Neutrophil (primary cell): ENCODE data around the gene SLC22A25.

Experiments
- H3K27ac ChIP-seq: fragments of 200-600 bp; sonication (generic); 2 replicates; pipeline ENCODE4 v1.5.1; 2016; ENCODE audit warnings: mild to moderate bottlenecking, moderate library complexity
- H3K27me3 ChIP-seq: fragments of 200-600 bp; sonication (generic); 2 replicates; pipeline ENCODE4 v1.6.0; 2016; ENCODE audit warnings: mild to moderate bottlenecking
- H3K36me3 ChIP-seq: fragments of 200-600 bp; sonication (generic); 2 replicates; pipeline ENCODE4 v1.5.1; 2017
- H3K4me1 ChIP-seq, 2 experiments: fragments of 200-600 bp in 1 of 2; sonication (generic) in 1 of 2; 1 replicate in 1 of 2; 2 replicates in 1 of 2; pipeline versions ENCODE4 v1.5.1 to v1.6.1; 2013 to 2016; ENCODE audit warnings: low read depth in 1 of 2, low read length in 1 of 2, mild to moderate bottlenecking in 1 of 2, moderate library complexity in 1 of 2; ENCODE audit not compliant: control insufficient read depth in 1 of 2, insufficient read depth in 1 of 2
- H3K4me3 ChIP-seq, 2 experiments: fragments of 200-600 bp in 1 of 2; sonication (generic) in 1 of 2; 1 replicate in 1 of 2; 2 replicates in 1 of 2; pipeline ENCODE4 v1.5.1; 2013 to 2016; ENCODE audit warnings: low read depth in 1 of 2, low read length in 1 of 2, mild to moderate bottlenecking in 1 of 2, moderate library complexity in 1 of 2
- H3K9me3 ChIP-seq: fragments of 200-600 bp; sonication (generic); 2 replicates; pipeline ENCODE4 v1.5.1; 2016
- TF ChIP-seq, protein P1 (sequence below): fragments of 200-600 bp; sonication (generic); IDR thresholded peaks from 2 replicates; pipeline ENCODE4 v1.5.1; 2016; ENCODE audit warnings: antibody characterized with exemption

The SLC22A25 gene

DNA sequence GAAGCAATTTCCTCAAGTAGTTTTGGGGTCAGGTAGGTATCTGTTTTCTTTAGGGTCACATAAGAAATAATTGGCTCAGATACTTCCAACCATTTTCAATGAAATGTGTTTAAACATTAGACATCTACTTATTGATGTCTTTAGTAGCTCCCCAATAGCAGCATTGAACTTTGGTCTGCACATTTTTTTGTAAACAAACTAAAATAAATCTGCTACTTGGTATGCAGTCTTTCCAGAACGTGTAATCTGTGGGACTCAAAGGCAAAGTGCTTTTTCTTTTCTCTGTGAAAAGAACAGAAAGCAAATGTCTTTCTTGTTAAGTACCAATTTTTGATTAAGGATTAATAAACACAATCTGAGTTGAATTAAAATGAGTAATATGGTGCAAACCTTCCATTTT, 13.6 kb downstream of the SLC22A25 start:
- Histone ChIP-seq H3K27ac (no peak overlapping the region), H3K27me3 (peaks cover 16% of the 10 kb centered on the region), H3K4me3 (no peak overlapping the region), H3K4me1 (no peaks in the 10 kb centered on the region), H3K36me3 (no peaks in the 10 kb centered on the region), H3K9me3 (no peaks in the 10 kb centered on the region)
- TF ChIP-seq, protein P1, sequence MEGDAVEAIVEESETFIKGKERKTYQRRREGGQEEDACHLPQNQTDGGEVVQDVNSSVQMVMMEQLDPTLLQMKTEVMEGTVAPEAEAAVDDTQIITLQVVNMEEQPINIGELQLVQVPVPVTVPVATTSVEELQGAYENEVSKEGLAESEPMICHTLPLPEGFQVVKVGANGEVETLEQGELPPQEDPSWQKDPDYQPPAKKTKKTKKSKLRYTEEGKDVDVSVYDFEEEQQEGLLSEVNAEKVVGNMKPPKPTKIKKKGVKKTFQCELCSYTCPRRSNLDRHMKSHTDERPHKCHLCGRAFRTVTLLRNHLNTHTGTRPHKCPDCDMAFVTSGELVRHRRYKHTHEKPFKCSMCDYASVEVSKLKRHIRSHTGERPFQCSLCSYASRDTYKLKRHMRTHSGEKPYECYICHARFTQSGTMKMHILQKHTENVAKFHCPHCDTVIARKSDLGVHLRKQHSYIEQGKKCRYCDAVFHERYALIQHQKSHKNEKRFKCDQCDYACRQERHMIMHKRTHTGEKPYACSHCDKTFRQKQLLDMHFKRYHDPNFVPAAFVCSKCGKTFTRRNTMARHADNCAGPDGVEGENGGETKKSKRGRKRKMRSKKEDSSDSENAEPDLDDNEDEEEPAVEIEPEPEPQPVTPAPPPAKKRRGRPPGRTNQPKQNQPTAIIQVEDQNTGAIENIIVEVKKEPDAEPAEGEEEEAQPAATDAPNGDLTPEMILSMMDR, result no peak

DNA sequence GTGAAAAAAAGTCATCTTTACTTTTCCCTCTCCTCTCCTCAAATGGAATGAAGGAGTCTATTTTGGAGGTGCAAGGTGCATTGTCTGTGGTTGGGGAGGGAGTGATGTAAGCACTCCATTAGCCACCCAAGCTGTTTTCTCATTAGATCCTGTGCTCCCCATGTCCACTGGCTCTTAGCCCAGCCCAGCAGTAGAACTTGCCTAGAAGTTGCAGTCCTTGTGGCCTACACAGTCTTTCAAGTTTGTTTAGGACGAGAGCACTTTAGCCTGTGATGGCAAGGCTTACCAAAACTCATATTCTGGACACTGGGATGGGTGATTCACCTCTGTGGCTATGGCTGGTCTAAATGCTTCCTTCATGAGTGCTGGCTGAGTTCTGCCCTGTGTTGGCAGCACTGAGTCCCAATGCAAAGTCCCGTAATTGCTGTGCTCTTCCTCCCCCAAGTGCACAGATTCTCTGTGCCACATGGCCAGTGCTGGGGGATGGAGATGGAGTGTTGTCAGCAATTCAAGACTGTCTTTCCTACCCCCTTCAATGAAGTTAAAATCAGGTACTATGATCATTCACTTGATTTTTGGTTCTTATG, 15.8 kb downstream of the SLC22A25 start:
- H3K4me1 ChIP-seq, result no peaks in the 10 kb centered on the region
- H3K36me3 ChIP-seq, result no peaks in the 10 kb centered on the region
- H3K9me3 ChIP-seq, result no peaks in the 10 kb centered on the region
- TF ChIP-seq, protein P1, result no peak
- H3K27ac ChIP-seq, result no peak overlapping the region
- peaks cover 20% of the 10 kb centered on the region for H3K27me3 ChIP-seq
- no peak overlapping the region for H3K4me3 ChIP-seq

DNA sequence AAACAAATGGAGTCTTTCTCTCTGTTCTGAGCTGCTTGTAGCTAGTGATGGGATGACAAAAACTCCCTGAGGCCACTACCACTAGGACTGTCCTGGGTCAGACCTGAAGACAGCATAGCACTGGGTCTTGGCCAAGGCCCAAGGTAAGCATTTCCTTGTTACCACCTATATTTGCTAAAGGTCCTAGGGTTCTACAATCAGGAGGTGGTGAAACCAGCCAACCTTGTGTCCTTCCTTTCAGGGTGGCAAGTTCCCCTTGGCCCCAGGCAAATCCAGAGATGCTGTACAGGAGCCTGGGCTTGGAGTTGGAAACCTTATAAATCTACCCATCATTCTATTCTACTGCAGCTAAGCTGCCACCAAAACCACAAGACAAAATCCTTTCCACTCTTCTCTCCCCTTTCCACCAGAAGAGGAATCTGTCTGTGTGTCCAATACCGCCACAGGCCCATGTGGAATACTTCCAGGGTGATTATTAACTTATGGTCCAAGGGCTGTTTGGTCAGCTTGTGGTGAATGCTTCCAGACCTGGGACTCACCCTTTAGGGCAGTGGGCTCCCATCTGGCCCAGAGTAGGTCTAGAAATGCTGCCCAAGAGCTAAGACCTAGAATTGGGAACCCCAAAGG, 16.8 kb downstream of the SLC22A25 start:
- Histone ChIP-seq H3K4me3 (no peak overlapping the region), H3K36me3 (no peaks in the 10 kb centered on the region), H3K27me3 (peaks cover 24% of the 10 kb centered on the region), H3K9me3 (no peaks in the 10 kb centered on the region), H3K27ac (no peak overlapping the region), H3K4me1 (no peaks in the 10 kb centered on the region)
- TF ChIP-seq, protein P1, result no peak

DNA sequence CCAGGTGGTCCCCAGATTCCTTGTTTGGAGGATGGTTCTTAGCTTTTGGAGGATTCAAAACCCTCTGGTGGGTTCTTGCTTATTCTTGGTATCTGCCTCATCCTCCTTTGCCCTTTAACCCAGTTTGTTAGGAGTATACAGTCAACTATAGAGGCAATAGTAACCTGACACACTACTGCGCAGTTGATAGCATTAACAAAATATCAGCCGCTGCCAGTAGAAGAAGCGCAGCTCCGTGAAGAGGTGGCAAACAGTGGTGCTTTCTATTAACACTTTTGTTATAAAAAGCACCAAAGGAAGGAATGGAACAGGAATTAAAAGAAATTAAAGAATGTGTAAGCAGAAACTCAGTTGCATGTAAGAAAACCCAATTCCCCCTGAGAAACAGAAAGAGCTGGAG, 29.3 kb downstream of the SLC22A25 start:
- no peaks in the 10 kb centered on the region for H3K36me3 ChIP-seq
- H3K27me3 ChIP-seq, result peaks cover 14% of the 10 kb centered on the region
- H3K4me3 ChIP-seq, result no peak overlapping the region
- TF ChIP-seq, protein P1, result no peak
- H3K4me1 ChIP-seq, result no peaks in the 10 kb centered on the region
- H3K27ac ChIP-seq, result no peak overlapping the region
- no peaks in the 10 kb centered on the region for H3K9me3 ChIP-seq

DNA sequence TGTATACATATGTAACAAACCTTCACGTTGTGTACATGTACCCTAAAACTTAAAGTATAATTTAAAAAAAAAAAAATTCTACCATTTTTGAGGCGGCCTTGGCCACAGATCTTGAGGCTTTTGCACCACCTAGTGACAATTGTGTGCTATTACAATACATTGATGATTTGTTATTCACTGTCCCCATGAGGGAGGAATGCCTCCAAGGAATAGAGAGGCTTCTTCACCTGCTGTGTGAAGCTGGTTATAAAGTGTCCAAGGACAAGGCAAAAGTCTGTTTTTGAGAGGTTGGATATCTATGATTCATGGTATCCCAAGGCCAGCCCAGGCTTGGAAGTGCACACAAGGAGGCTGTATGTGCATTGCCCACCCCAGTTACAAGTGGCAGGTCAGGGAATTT, 30.7 kb downstream of the SLC22A25 start:
- Histone ChIP-seq H3K27me3 (peaks cover 9% of the 10 kb centered on the region), H3K4me1 (no peaks in the 10 kb centered on the region), H3K9me3 (no peaks in the 10 kb centered on the region), H3K27ac (no peak overlapping the region), H3K4me3 (no peak overlapping the region), H3K36me3 (no peaks in the 10 kb centered on the region)
- TF ChIP-seq, protein P1, result no peak
